GM12878 (cell line): Measurements from ENCODE around the gene GNL3L. TPM values are rescaled to one million over a fixed set of nuclear protein-coding genes. Genes with fewer than 3 reads are reported as not detected.

Source experiments
- ATAC-seq: fragments of 200-7000 bp; cut with Tn5 transposase; 3 replicates; pipeline ENCODE4 v1.9.1; 2020; ENCODE audit warnings: mild to moderate bottlenecking, moderate library complexity
- BruUV-seq: library from RNA; stranded (reverse); fragments of 400-500 nt; replicated peaks from 2 replicates; lab custom pipeline; 2021; lab: Mats Ljungman, UMichigan
- CTCF ChIA-PET: fragments of 300-600 bp; sonication (Branson Sonifier 250); formaldehyde crosslinking; extraction: SDS; loops from one replicate; lab custom pipeline; 2021; ENCODE audit warnings: inconsistent platforms; lab: Yijun Ruan, JAX
- POLR2A ChIA-PET: fragments of 350-600 bp; formaldehyde crosslinking; extraction: SDS; loops from one replicate; lab custom pipeline; 2021; ENCODE audit warnings: inconsistent platforms; lab: Charles Lee
- RAD21 ChIA-PET: fragments of 300-600 bp; sonication (Branson Sonifier 250); formaldehyde crosslinking; loops from one replicate; lab custom pipeline; 2023; ENCODE audit warnings: antibody characterized with exemption; ENCODE audit not compliant: unreplicated experiment; lab: Charles Lee
- SMC1A ChIA-PET: fragments of 300-600 bp; sonication (Branson Sonifier 250); formaldehyde crosslinking; loops from one replicate; lab custom pipeline; 2023; ENCODE audit not compliant: unreplicated experiment, uncharacterized antibody; lab: Charles Lee
- DNase-seq: peaks from one replicate; pipeline ENCODE4 v3.0.0-alpha.2; 2011; ENCODE audit warnings: low read depth, low spot score
- FAIRE-seq: peaks from 3 replicates; lab custom pipeline; 2011; peaks lifted over from hg19 to GRCh38; lab: Jason Lieb, UNC
- H2AFZ ChIP-seq: 2 replicates; pipeline ENCODE4 v1.6.0; 2011; ENCODE audit warnings: low read depth, low read length, control low read depth; ENCODE audit not compliant: control insufficient read depth
- H3K27ac ChIP-seq: 2 replicates; pipeline ENCODE4 v1.5.1; 2011; ENCODE audit warnings: control low read depth; ENCODE audit not compliant: control insufficient read depth, insufficient read depth
- H3K27me3 ChIP-seq, 2 experiments: replicated peaks in 1 of 2; 2 replicates each; pipeline versions ENCODE4 v1.6.0 to v1.6.1; 2011; ENCODE audit warnings: low read length in 1 of 2; ENCODE audit not compliant: control insufficient read depth in 2 of 2, insufficient read depth in 2 of 2
- H3K36me3 ChIP-seq, 2 experiments: 2 replicates each; pipeline ENCODE4 v1.5.1; 2011; ENCODE audit warnings: low read length in 1 of 2; ENCODE audit not compliant: control insufficient read depth in 2 of 2, insufficient read depth in 2 of 2
- H3K4me1 ChIP-seq: 2 replicates; pipeline ENCODE4 v1.6.1; 2011; ENCODE audit warnings: mild to moderate bottlenecking, low read length, moderate library complexity, mixed read lengths; ENCODE audit not compliant: control insufficient read depth, insufficient read depth
- H3K4me2 ChIP-seq: 2 replicates; pipeline ENCODE4 v1.6.0; 2011; ENCODE audit warnings: control low read depth; ENCODE audit not compliant: control insufficient read depth, insufficient read depth
- H3K4me3 ChIP-seq: fragments of 200-600 bp; sonication (generic); 2 replicates; pipeline ENCODE4 v1.5.1; 2016
- H3K79me2 ChIP-seq: 2 replicates; pipeline ENCODE4 v1.6.0; 2011; ENCODE audit warnings: low read length; ENCODE audit not compliant: control insufficient read depth, insufficient read depth
- H3K9ac ChIP-seq: 2 replicates; pipeline ENCODE4 v1.8.0; 2011; ENCODE audit warnings: low read length, control low read depth, mixed read lengths; ENCODE audit not compliant: control insufficient read depth, insufficient read depth
- H3K9me3 ChIP-seq: replicated peaks from 3 replicates; pipeline ENCODE4 v1.5.1; 2011; ENCODE audit warnings: mild to moderate bottlenecking, low read length; ENCODE audit not compliant: control insufficient read depth, insufficient read depth
- H4K20me1 ChIP-seq: 2 replicates; pipeline ENCODE4 v1.6.0; 2011; ENCODE audit not compliant: control insufficient read depth, insufficient read depth
- CBX5 ChIP-seq: sonication (generic); IDR thresholded peaks from 2 replicates; pipeline ENCODE4 v1.6.1; 2016; ENCODE audit warnings: low read depth, moderate library complexity, mild to moderate bottlenecking, inconsistent platforms
- CTCF ChIP-seq, 3 experiments: IDR thresholded peaks in 2 of 3; conservative IDR thresholded peaks in 1 of 3; 2 replicates each; pipeline ENCODE4 v1.5.1; 2011; ENCODE audit warnings: low read depth in 3 of 3, low read length in 3 of 3, mild to moderate bottlenecking in 3 of 3, control low read depth in 2 of 3, moderate library complexity in 2 of 3, inconsistent platforms in 1 of 3, mixed read lengths in 1 of 3; ENCODE audit not compliant: control insufficient read depth in 2 of 3, insufficient read depth in 1 of 3; ENCODE audit errors: extremely low read depth in 1 of 3
- DPF2 ChIP-seq: fragments of 450-650 bp; IDR thresholded peaks from 2 replicates; pipeline ENCODE4 v1.6.1; 2017; ENCODE audit warnings: mild to moderate bottlenecking
- E4F1 ChIP-seq: fragments of 450-650 bp; IDR thresholded peaks from 2 replicates; pipeline ENCODE4 v1.6.1; 2018; ENCODE audit warnings: borderline replicate concordance, mild to moderate bottlenecking; ENCODE audit not compliant: partially characterized antibody
- ETV6 ChIP-seq, 2 experiments: fragments of 450-650 bp in 1 of 2; IDR thresholded peaks in 1 of 2; conservative IDR thresholded peaks in 1 of 2; 2 replicates each; pipeline ENCODE4 v1.6.1; 2014; ENCODE audit warnings: antibody characterized with exemption in 1 of 2, borderline replicate concordance in 1 of 2, low read depth in 1 of 2, mild to moderate bottlenecking in 1 of 2, moderate library complexity in 1 of 2
- FOXK2 ChIP-seq: fragments of 450-650 bp; IDR thresholded peaks from 2 replicates; pipeline ENCODE4 v1.6.1; 2017; ENCODE audit warnings: mild to moderate bottlenecking, moderate library complexity
- HDAC2 ChIP-seq: fragments of 200-600 bp; sonication (generic); IDR thresholded peaks from 2 replicates; pipeline ENCODE4 v1.6.1; 2017
- IKZF1 ChIP-seq: fragments of 450-650 bp; conservative IDR thresholded peaks from 2 replicates; pipeline ENCODE4 v1.6.1; 2017; ENCODE audit warnings: antibody characterized with exemption, mild to moderate bottlenecking
- IRF3 ChIP-seq: fragments of 450-650 bp; IDR thresholded peaks from 2 replicates; pipeline ENCODE4 v1.6.1; 2014; ENCODE audit warnings: mild to moderate bottlenecking
- ZBED1 ChIP-seq: IDR thresholded peaks from 2 replicates; pipeline ENCODE4 v1.6.1; 2016; ENCODE audit warnings: borderline replicate concordance
- ZBTB40 ChIP-seq: fragments of 450-650 bp; IDR thresholded peaks from 2 replicates; pipeline ENCODE4 v1.6.1; 2016; ENCODE audit warnings: mild to moderate bottlenecking, moderate library complexity, borderline replicate concordance
- WGBS: methylation state at CpG from one replicate; pipeline ENCODE4 v1.1.6; 2016; ENCODE audit warnings: low lambda C conversion rate; ENCODE audit not compliant: insufficient replicate concordance, insufficient coverage; ENCODE audit errors: missing lambda C conversion rate; 5-methylcytosine and 5-hydroxymethylcytosine counted together
- in situ Hi-C: fragments of 300-500 bp; cut with MboI; formaldehyde crosslinking; loops from 9 replicates; pipeline ENCODE4 v1.14.3; 2018; ENCODE audit warnings: mixed read lengths
- intact Hi-C: fragments of 100-400 bp; cut with micrococcal nuclease; formaldehyde crosslinking; loops from one replicate; pipeline ENCODE4 v1.14.2; 2022; ENCODE audit not compliant: unreplicated experiment
- polyA plus RNA-seq, 11 experiments: library from polyadenylated mRNA; depleted of rRNA in 4 of 11; unstranded in 6 of 11; stranded (reverse) in 5 of 11; fragments of >200 nt; fragmentation: Nextera tagmentation in 4 of 11; fragmentation: Illumina TruSeq in 1 of 11; extraction: Ambion mirVana in 4 of 11; extraction: Trizol in 1 of 11; gene quantifications; 1 replicate in 1 of 11; 2 replicates in 10 of 11; pipeline versions ENCODE4 v1.2.1 to v1.2.3, GENCODE V29; 2011 to 2016; ENCODE audit warnings: inconsistent platforms in 2 of 11, missing spikeins in 2 of 11, low read depth in 1 of 11
- total RNA-seq, 4 experiments: library from RNA; depleted of rRNA in 3 of 4; stranded (reverse); fragments of >200 nt in 3 of 4; fragmentation: Illumina TruSeq in 1 of 4; extraction: Trizol in 1 of 4; gene quantifications; 2 replicates each; pipeline versions ENCODE4 v1.2.1 to v1.2.3, GENCODE V29; 2013 to 2021

The GNL3L gene
- total and polyA plus RNA-seq, 10 of the 15 experiments (the other 5 are each of a cell fraction or from before 2014, with no cell fraction given) = 5.8 to 57.9 (median 29.1) TPM

- H3K9me3 ChIP-seq = no peaks in the 10 kb centered on the region
- RAD21 ChIA-PET = no interaction called here
- H3K4me3 ChIP-seq = no peak overlapping the region
- no peak for ATAC-seq
- no TSS peak for BruUV-seq
- H2AFZ ChIP-seq = no peak overlapping the region
- DNase-seq = no peak
- H3K36me3 ChIP-seq = no peaks in the 10 kb centered on the region
- no peak for FAIRE-seq
- no peaks in the 10 kb centered on the region for H4K20me1 ChIP-seq
- CTCF ChIA-PET = no interaction called here
- POLR2A ChIA-PET = interaction anchor here (0.7 kb wide), 1 partner anchor 12 kb away, joined by 4 read pairs; no protein-coding TSS in a partner anchor
- in situ Hi-C loops = no loop called here
- intact Hi-C loops = no loop called here
- no peaks in the 10 kb centered on the region for H3K79me2 ChIP-seq
- H3K27me3 ChIP-seq = peaks cover 0 to 3% of the 10 kb centered on the region in 2 experiments; a peak in 1 of 4 replicates
- no peak overlapping the region for H3K4me2 ChIP-seq
- no peaks in the 10 kb centered on the region for H3K4me1 ChIP-seq
- SMC1A ChIA-PET = no interaction called here
- H3K27ac ChIP-seq = no peak overlapping the region
- H3K9ac ChIP-seq = no peak overlapping the region
- 31% methylated on average over 9 of the region's 10 CpGs for WGBS
- TF ChIP-seq ZBTB40 (no peak), ZBED1 (no peak), FOXK2 (no peak), IKZF1 (no peak), ETV6 (conservative IDR thresholded peaks at IDR 0.05 in 1 of 2, IDR thresholded peaks at IDR 0.05 in 1 of 2; ENCODE audit: borderline replicate concordance in 1 of 2, low read depth in 1 of 2) (no peak), HDAC2 (no peak), E4F1 (no peak), DPF2 (no peak), CBX5 (no peak), CTCF (IDR thresholded peaks at IDR 0.05 in 2 of 3, conservative IDR thresholded peaks at IDR 0.05 in 1 of 3; ENCODE audit: control insufficient read depth in 2 of 3, extremely low read depth in 1 of 3, insufficient read depth in 1 of 3, low read depth in 3 of 3, low read length in 3 of 3) (no peak), IRF3 (no peak)
These were observed 35.6 kb upstream of the GNL3L start for GRCh38 chrX:54494166-54494988.
